Measurements from ENCODE around the gene TENT4A.
A peak's percentile ranks its signal among the peaks of the same experiment; 100 is the strongest.

TENT4A gene

GRCh38 chr5:6761333-6761732 lies 48.1 kb downstream of the TENT4A start:
- TF ChIP-seq CTCF (IDR thresholded peaks at IDR 0.05; ENCODE audit: low read depth, low read length), result no peak
- no peak overlapping the region for H3K4me3 ChIP-seq (ENCODE audit: low read depth, low read length)

- no peak for TF ChIP-seq CTCF (IDR thresholded peaks at IDR 0.05; ENCODE audit: low read depth, low read length)
- H3K4me3 ChIP-seq (ENCODE audit: low read depth, low read length), result no peak overlapping the region
These were observed 48.9 kb downstream of the TENT4A start for GRCh38 chr5:6762116-6762515.

GRCh38 chr5:6762697-6763096 lies 49.5 kb downstream of the TENT4A start:
- no peak overlapping the region for H3K4me3 ChIP-seq (ENCODE audit: low read depth, low read length)
- TF ChIP-seq CTCF (IDR thresholded peaks at IDR 0.05; ENCODE audit: low read depth, low read length), result no peak

- no peak overlapping the region for H3K4me3 ChIP-seq (ENCODE audit: low read depth, low read length)
- TF ChIP-seq CTCF (IDR thresholded peaks at IDR 0.05; ENCODE audit: low read depth, low read length), result no peak
These were observed 50.0 kb downstream of the TENT4A start for GRCh38 chr5:6763191-6763590.

- TF ChIP-seq CTCF (IDR thresholded peaks at IDR 0.05; ENCODE audit: low read depth, low read length), result peak; percentile 71
- H3K4me3 ChIP-seq (ENCODE audit: low read depth, low read length), result no peak overlapping the region
These were observed 52.6 kb downstream of the TENT4A start for GRCh38 chr5:6765612-6766525.

- TF ChIP-seq CTCF (IDR thresholded peaks at IDR 0.05; ENCODE audit: low read depth, low read length), result no peak
- no peak overlapping the region for H3K4me3 ChIP-seq (ENCODE audit: low read depth, low read length)
These were observed 53.4 kb downstream of the TENT4A start for GRCh38 chr5:6766604-6767093.

- TF ChIP-seq CTCF (IDR thresholded peaks at IDR 0.05; ENCODE audit: low read depth, low read length), result no peak
- no peak overlapping the region for H3K4me3 ChIP-seq (ENCODE audit: low read depth, low read length)
These were observed 54.3 kb downstream of the TENT4A start for GRCh38 chr5:6767481-6768063.

Data from WI38 (cell line).